SK-N-SH (cell line): ENCODE data around the gene MRPL36. TPM values are rescaled to one million over a fixed set of nuclear protein-coding genes. Genes with fewer than 3 reads are reported as not detected.

Experiments used
- CTCF ChIA-PET: fragments of 300-600, 350-600 bp; formaldehyde crosslinking; extraction: SDS; loops from one replicate; lab custom pipeline; 2021; lab: Yijun Ruan, JAX
- POLR2A ChIA-PET: fragments of 350-600 bp; sonication (Branson Sonifier 250); formaldehyde crosslinking; extraction: SDS; loops from one replicate; lab custom pipeline; 2020; ENCODE audit warnings: antibody characterized with exemption, inconsistent platforms; lab: Yijun Ruan, JAX
- DNase-seq: peaks from one replicate; pipeline ENCODE4 v3.0.0; 2012
- H2AFZ ChIP-seq: fragments of 200-600 bp; sonication (generic); 2 replicates; pipeline ENCODE4 v1.8.1; 2016; ENCODE audit warnings: antibody characterized with exemption, mild to moderate bottlenecking, low read depth
- H3F3A ChIP-seq: fragments of 200-600 bp; sonication (generic); replicated peaks from 2 replicates; pipeline ENCODE3; 2016; ENCODE audit warnings: antibody characterized with exemption, mild to moderate bottlenecking; ENCODE audit not compliant: insufficient read depth
- H3K27ac ChIP-seq, 2 experiments: fragments of 200-500 bp in 1 of 2; fragments of 200-600 bp in 1 of 2; sonication (Bioruptor generic) in 1 of 2; sonication (generic), shearing (Covaris generic) in 1 of 2; 2 replicates each; pipeline versions ENCODE4 v1.5.1 to v1.6.1; 2014 to 2016; ENCODE audit warnings: low read depth in 2 of 2, inconsistent platforms in 1 of 2, low read length in 1 of 2, mild to moderate bottlenecking in 1 of 2, mixed read lengths in 1 of 2
- H3K27me3 ChIP-seq: fragments of 200-600 bp; sonication (generic), shearing (Covaris generic); 2 replicates; pipeline ENCODE4 v1.6.1; 2016; ENCODE audit warnings: mixed run types; ENCODE audit not compliant: insufficient read depth
- H3K36me3 ChIP-seq, 2 experiments: fragments of 200-500 bp in 1 of 2; fragments of 200-600 bp in 1 of 2; sonication (Bioruptor generic) in 1 of 2; sonication (generic) in 1 of 2; replicated peaks in 1 of 2; 2 replicates each; pipeline versions ENCODE3 to v1.5.1; 2014 to 2016; ENCODE audit warnings: low read length in 1 of 2, mild to moderate bottlenecking in 1 of 2; ENCODE audit not compliant: insufficient read depth in 2 of 2, control insufficient read depth in 1 of 2
- H3K4me1 ChIP-seq, 2 experiments: fragments of 200-500 bp in 1 of 2; fragments of 200-600 bp in 1 of 2; sonication (Bioruptor generic) in 1 of 2; sonication (generic), shearing (Covaris generic) in 1 of 2; 2 replicates each; pipeline versions ENCODE4 v1.5.1 to v1.6.1; 2014 to 2016; ENCODE audit warnings: low read depth in 1 of 2, low read length in 1 of 2, mixed run types in 1 of 2; ENCODE audit not compliant: insufficient read depth in 2 of 2, control insufficient read depth in 1 of 2
- H3K4me2 ChIP-seq: fragments of 200-600 bp; sonication (generic), shearing (Covaris generic); 2 replicates; pipeline ENCODE4 v1.6.1; 2017; ENCODE audit warnings: mixed run types
- H3K4me3 ChIP-seq, 2 experiments: fragments of 200-500 bp in 1 of 2; fragments of 200-600 bp in 1 of 2; sonication (Bioruptor generic) in 1 of 2; sonication (generic), shearing (Covaris generic) in 1 of 2; 2 replicates each; pipeline versions ENCODE4 v1.5.1 to v1.8.1; 2014 to 2016; ENCODE audit warnings: low read depth in 2 of 2, inconsistent platforms in 1 of 2, low read length in 1 of 2, mild to moderate bottlenecking in 1 of 2, mixed read lengths in 1 of 2, moderate library complexity in 1 of 2
- H3K79me2 ChIP-seq: fragments of 200-600 bp; sonication (generic); 2 replicates; pipeline ENCODE4 v1.8.1; 2017; ENCODE audit warnings: mild to moderate bottlenecking; ENCODE audit not compliant: insufficient read depth
- H3K9ac ChIP-seq: fragments of 200-600 bp; sonication (generic); 2 replicates; pipeline ENCODE4 v1.6.1; 2017; ENCODE audit warnings: mixed run types
- H3K9me2 ChIP-seq: fragments of 200-600 bp; sonication (generic); 2 replicates; pipeline ENCODE4 v1.6.1; 2017; ENCODE audit warnings: mixed run types
- H3K9me3 ChIP-seq: fragments of 200-600 bp; sonication (generic); 2 replicates; pipeline ENCODE4 v1.6.1; 2017; ENCODE audit warnings: mixed run types, mild to moderate bottlenecking, moderate library complexity
- H4K20me1 ChIP-seq: fragments of 200-600 bp; sonication (generic); 2 replicates; pipeline ENCODE4 v1.6.1; 2017; ENCODE audit warnings: mild to moderate bottlenecking, mixed run types; ENCODE audit not compliant: insufficient read depth
- CHD2 ChIP-seq: fragments of 150-350 bp; IDR thresholded peaks from 2 replicates; pipeline ENCODE4 v1.6.1; 2018; ENCODE audit warnings: low read length; ENCODE audit not compliant: partially characterized antibody
- EP300 ChIP-seq, 2 experiments: IDR thresholded peaks; 2 replicates each; pipeline versions ENCODE4 v1.4.0 to v1.6.1; 2012; ENCODE audit warnings: borderline replicate concordance in 1 of 2, low read depth in 1 of 2, low read length in 1 of 2
- FOSL2 ChIP-seq: IDR thresholded peaks from 2 replicates; pipeline ENCODE4 v1.4.0; 2012; ENCODE audit warnings: low read depth, mild to moderate bottlenecking, moderate library complexity, borderline replicate concordance
- FOXJ3 ChIP-seq: sonication (generic); formaldehyde crosslinking; IDR thresholded peaks from 2 replicates; pipeline ENCODE4 v1.5.1; 2020; ENCODE audit warnings: mild to moderate bottlenecking, missing genetic modification reagents
- GABPA ChIP-seq: IDR thresholded peaks from 2 replicates; pipeline ENCODE4 v1.4.0; 2012; ENCODE audit warnings: low read depth, mild to moderate bottlenecking
- GATA2 ChIP-seq: sonication (generic); formaldehyde crosslinking; IDR thresholded peaks from 2 replicates; pipeline ENCODE4 v1.5.0; 2020; ENCODE audit warnings: mild to moderate bottlenecking, missing genetic modification reagents
- JUND ChIP-seq: IDR thresholded peaks from 2 replicates; pipeline ENCODE4 v1.4.0; 2012
- MEF2A ChIP-seq: IDR thresholded peaks from 2 replicates; pipeline ENCODE4 v1.4.0; 2012; ENCODE audit warnings: low read depth, borderline replicate concordance
- NFIC ChIP-seq: IDR thresholded peaks from 2 replicates; pipeline ENCODE4 v1.4.0; 2012; ENCODE audit warnings: borderline replicate concordance
- NRF1 ChIP-seq: IDR thresholded peaks from 2 replicates; pipeline ENCODE4 v1.6.1; 2012; ENCODE audit warnings: low read depth, mild to moderate bottlenecking, low read length
- RAD21 ChIP-seq: IDR thresholded peaks from 2 replicates; pipeline ENCODE4 v1.6.1; 2012; ENCODE audit warnings: mild to moderate bottlenecking, low read length
- RFX5 ChIP-seq: IDR thresholded peaks from 2 replicates; pipeline ENCODE4 v1.6.1; 2012; ENCODE audit warnings: mild to moderate bottlenecking, improper control_type of control experiment, low read length
- RXRA ChIP-seq: IDR thresholded peaks from 2 replicates; pipeline ENCODE4 v1.4.0; 2012; ENCODE audit warnings: low read depth, mild to moderate bottlenecking, borderline replicate concordance
- SIN3A ChIP-seq: IDR thresholded peaks from 2 replicates; pipeline ENCODE4 v1.6.1; 2012; ENCODE audit warnings: low read depth, mild to moderate bottlenecking, low read length, moderate library complexity, borderline replicate concordance
- SMC3 ChIP-seq: IDR thresholded peaks from 2 replicates; pipeline ENCODE4 v1.6.1; 2012; ENCODE audit warnings: low read depth, low read length, improper control_type of control experiment
- TCF12 ChIP-seq: IDR thresholded peaks from 2 replicates; pipeline ENCODE4 v1.4.0; 2012
- WGBS: methylation state at CpG from one replicate; pipeline ENCODE4 v1.1.6; 2017; ENCODE audit warnings: low lambda C conversion rate; 5-methylcytosine and 5-hydroxymethylcytosine counted together
- polyA plus RNA-seq, 3 experiments: library from polyadenylated mRNA; depleted of rRNA; stranded (reverse); fragments of >200 nt; gene quantifications; 2 replicates each; pipeline ENCODE4 v1.2.3, GENCODE V29; 2012
- TF ChIP-seq, protein P1 (sequence below): IDR thresholded peaks from 2 replicates; pipeline ENCODE4; 2012
- TF ChIP-seq, protein P2 (sequence below): fragments of 150-350 bp; IDR thresholded peaks from 2 replicates; pipeline ENCODE4 v1.6.1; 2017; ENCODE audit warnings: antibody characterized with exemption, low read length, low read depth, borderline replicate concordance
- TF ChIP-seq, protein P3 (sequence below): IDR thresholded peaks from 2 replicates; pipeline ENCODE4 v1.4.0; 2012; ENCODE audit warnings: low read depth, borderline replicate concordance
- TF ChIP-seq, protein P4 (sequence below): fragments of 200-600 bp; sonication (generic); IDR thresholded peaks from 2 replicates; pipeline ENCODE4 v1.6.1; 2017; ENCODE audit warnings: antibody characterized with exemption, mild to moderate bottlenecking, moderate library complexity
- TF ChIP-seq, protein P5 (sequence below): IDR thresholded peaks from 2 replicates; pipeline ENCODE4 v1.4.0; 2012; ENCODE audit warnings: low read depth, borderline replicate concordance

Gene MRPL36
- polyA plus RNA-seq, 1 of the 3 experiments (the other 2 are of a cell fraction), result 78.4 TPM

DNA sequence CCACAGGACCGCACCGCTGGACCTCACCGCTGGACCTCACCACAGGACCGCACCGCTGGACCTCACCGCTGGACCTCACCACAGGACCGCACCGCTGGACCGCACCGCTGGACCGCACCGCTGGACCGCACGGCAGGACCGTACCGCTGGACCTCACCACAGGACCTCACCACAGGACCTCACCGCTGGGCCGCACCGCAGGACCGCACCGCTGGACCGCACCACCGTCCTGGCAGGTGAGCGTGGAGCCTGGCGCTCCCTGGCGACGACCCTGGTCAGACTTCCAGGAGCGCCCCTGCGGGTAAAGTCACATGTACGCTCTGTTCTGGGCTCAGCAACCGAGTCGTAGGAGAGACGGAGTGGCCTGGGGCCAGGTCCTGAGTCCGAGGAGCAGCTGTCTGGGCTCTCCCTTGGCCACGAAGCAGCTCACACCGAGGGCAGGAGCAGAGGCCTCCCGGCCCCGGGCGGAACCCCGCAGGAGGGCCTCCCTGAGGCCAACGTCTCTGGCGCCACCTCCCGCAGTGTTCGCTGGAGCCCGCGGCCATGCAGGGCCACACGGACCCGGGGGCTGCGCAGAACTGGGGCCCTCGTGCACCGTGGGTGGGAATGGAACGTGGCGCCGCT is 30.5 kb downstream of the MRPL36 start:
- ChIA-PET CTCF (no interaction called here), POLR2A (no interaction called here)
- Histone ChIP-seq H3K79me2 (no peaks in the 10 kb centered on the region), H3K9me3 (no peaks in the 10 kb centered on the region), H3K27me3 (peaks cover 78% of the 10 kb centered on the region), H3K27ac (no peak overlapping the region), H3K4me3 (no peak overlapping the region), H4K20me1 (no peaks in the 10 kb centered on the region), H3K36me3 (no peaks in the 10 kb centered on the region), H2AFZ (no peak overlapping the region), H3F3A (no peaks in the 10 kb centered on the region), H3K4me2 (no peak overlapping the region), H3K9me2 (no peaks in the 10 kb centered on the region), H3K4me1 (no peaks in the 10 kb centered on the region), H3K9ac (no peak overlapping the region)
- no peak for DNase-seq
- 60% methylated on average over 6 of the region's 54 CpGs for WGBS
- TF ChIP-seq, protein P1, sequence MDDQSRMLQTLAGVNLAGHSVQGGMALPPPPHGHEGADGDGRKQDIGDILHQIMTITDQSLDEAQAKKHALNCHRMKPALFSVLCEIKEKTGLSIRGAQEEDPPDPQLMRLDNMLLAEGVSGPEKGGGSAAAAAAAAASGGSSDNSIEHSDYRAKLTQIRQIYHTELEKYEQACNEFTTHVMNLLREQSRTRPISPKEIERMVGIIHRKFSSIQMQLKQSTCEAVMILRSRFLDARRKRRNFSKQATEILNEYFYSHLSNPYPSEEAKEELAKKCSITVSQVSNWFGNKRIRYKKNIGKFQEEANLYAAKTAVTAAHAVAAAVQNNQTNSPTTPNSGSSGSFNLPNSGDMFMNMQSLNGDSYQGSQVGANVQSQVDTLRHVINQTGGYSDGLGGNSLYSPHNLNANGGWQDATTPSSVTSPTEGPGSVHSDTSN, result no peak
- no peak for TF ChIP-seq SIN3A
- TF ChIP-seq CHD2, result no peak
- no peak for TF ChIP-seq SMC3
- no peak for TF ChIP-seq MEF2A
- TF ChIP-seq RXRA, result no peak

DNA sequence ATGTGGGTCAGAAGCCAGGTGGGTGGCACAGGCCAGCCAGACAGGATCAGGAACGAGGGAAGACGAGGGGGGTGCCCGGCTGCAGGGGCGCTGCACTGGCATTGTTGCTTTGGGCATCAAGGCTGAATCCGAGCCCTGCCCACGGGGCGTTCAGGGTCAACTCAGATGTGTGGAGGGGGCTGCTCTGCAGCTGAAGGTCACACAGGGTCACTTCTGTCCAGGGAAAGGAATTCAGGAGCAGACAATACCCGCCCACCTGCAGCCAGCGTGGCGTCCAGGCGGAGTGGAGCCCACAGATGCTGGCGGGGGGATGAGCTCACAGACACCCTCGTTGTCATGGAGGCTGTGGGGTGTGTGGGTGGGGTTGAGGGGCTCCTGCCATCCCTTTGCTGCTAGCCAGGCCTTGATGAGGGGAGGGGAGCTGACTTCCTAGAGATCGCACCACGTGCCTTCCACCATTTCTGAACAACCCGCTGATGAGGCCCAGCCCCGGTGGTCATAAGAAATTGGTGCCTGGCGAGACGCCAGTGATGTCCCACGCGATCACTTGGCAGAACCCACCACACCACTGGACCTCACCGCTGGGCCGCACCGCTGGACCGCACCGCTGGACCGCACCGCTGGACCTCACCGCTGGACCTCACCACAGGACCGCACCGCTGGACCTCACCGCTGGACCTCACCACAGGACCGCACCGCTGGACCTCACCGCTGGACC is 31.2 kb downstream of the MRPL36 start:
- Histone ChIP-seq H2AFZ (no peak overlapping the region), H3F3A (no peaks in the 10 kb centered on the region), H3K27me3 (peaks cover 79% of the 10 kb centered on the region), H3K9ac (no peak overlapping the region), H3K4me2 (no peak overlapping the region), H3K4me3 (no peak overlapping the region), H3K27ac (no peak overlapping the region), H3K4me1 (no peaks in the 10 kb centered on the region), H3K9me3 (no peaks in the 10 kb centered on the region), H3K9me2 (no peaks in the 10 kb centered on the region), H3K36me3 (no peaks in the 10 kb centered on the region), H3K79me2 (no peaks in the 10 kb centered on the region), H4K20me1 (no peaks in the 10 kb centered on the region)
- no peak for DNase-seq
- ChIA-PET POLR2A (no interaction called here), CTCF (no interaction called here)
- TF ChIP-seq RFX5, result no peak
- no peak for TF ChIP-seq CHD2
- no peak for TF ChIP-seq FOXJ3 (CRISPR knock-in tag)
- no peak for TF ChIP-seq NRF1
- TF ChIP-seq, protein P2, sequence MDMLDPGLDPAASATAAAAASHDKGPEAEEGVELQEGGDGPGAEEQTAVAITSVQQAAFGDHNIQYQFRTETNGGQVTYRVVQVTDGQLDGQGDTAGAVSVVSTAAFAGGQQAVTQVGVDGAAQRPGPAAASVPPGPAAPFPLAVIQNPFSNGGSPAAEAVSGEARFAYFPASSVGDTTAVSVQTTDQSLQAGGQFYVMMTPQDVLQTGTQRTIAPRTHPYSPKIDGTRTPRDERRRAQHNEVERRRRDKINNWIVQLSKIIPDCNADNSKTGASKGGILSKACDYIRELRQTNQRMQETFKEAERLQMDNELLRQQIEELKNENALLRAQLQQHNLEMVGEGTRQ, result no peak
- no peak for TF ChIP-seq EP300 (IDR thresholded peaks at IDR 0.05; ENCODE audit: borderline replicate concordance in 1 of 2, low read depth in 1 of 2, low read length in 1 of 2)
- no peak for TF ChIP-seq RAD21
- TF ChIP-seq JUND, result no peak
- TF ChIP-seq, protein P3, sequence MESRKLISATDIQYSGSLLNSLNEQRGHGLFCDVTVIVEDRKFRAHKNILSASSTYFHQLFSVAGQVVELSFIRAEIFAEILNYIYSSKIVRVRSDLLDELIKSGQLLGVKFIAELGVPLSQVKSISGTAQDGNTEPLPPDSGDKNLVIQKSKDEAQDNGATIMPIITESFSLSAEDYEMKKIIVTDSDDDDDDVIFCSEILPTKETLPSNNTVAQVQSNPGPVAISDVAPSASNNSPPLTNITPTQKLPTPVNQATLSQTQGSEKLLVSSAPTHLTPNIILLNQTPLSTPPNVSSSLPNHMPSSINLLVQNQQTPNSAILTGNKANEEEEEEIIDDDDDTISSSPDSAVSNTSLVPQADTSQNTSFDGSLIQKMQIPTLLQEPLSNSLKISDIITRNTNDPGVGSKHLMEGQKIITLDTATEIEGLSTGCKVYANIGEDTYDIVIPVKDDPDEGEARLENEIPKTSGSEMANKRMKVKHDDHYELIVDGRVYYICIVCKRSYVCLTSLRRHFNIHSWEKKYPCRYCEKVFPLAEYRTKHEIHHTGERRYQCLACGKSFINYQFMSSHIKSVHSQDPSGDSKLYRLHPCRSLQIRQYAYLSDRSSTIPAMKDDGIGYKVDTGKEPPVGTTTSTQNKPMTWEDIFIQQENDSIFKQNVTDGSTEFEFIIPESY, result no peak
- TF ChIP-seq, protein P4, sequence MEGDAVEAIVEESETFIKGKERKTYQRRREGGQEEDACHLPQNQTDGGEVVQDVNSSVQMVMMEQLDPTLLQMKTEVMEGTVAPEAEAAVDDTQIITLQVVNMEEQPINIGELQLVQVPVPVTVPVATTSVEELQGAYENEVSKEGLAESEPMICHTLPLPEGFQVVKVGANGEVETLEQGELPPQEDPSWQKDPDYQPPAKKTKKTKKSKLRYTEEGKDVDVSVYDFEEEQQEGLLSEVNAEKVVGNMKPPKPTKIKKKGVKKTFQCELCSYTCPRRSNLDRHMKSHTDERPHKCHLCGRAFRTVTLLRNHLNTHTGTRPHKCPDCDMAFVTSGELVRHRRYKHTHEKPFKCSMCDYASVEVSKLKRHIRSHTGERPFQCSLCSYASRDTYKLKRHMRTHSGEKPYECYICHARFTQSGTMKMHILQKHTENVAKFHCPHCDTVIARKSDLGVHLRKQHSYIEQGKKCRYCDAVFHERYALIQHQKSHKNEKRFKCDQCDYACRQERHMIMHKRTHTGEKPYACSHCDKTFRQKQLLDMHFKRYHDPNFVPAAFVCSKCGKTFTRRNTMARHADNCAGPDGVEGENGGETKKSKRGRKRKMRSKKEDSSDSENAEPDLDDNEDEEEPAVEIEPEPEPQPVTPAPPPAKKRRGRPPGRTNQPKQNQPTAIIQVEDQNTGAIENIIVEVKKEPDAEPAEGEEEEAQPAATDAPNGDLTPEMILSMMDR, result no peak
- no peak for TF ChIP-seq FOSL2
- TF ChIP-seq, protein P5, sequence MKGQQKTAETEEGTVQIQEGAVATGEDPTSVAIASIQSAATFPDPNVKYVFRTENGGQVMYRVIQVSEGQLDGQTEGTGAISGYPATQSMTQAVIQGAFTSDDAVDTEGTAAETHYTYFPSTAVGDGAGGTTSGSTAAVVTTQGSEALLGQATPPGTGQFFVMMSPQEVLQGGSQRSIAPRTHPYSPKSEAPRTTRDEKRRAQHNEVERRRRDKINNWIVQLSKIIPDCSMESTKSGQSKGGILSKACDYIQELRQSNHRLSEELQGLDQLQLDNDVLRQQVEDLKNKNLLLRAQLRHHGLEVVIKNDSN, result no peak
- no peak for TF ChIP-seq TCF12
- TF ChIP-seq GATA2 (CRISPR knock-in tag), result no peak
- TF ChIP-seq MEF2A, result no peak
- no peak for TF ChIP-seq NFIC
- no peak for TF ChIP-seq GABPA
- WGBS, result 40% methylated on average over 23 of the region's 35 CpGs
